ENCODE data around the gene ITCH.

- TF ChIP-seq POLR2A (IDR thresholded peaks at IDR 0.05): no peak
- TF ChIP-seq CTCF (IDR thresholded peaks at IDR 0.05): no peak
Observed at GRCh38 chr20:34350095-34350494, 13.0 kb upstream of the ITCH start.
